IMR-90 (cell line): ENCODE measurements around the gene OR51T1. TPM values are rescaled to one million over a fixed set of nuclear protein-coding genes. Genes with fewer than 3 reads are reported as not detected.
A peak's percentile ranks its signal among the peaks of the same experiment; 100 is the strongest.

ENCODE experiments used
- ATAC-seq: fragments of 200-7000 bp; cut with Tn5 transposase; 2 replicates; pipeline ENCODE4 v1.9.1; 2020; ENCODE audit warnings: low read depth, mild to moderate bottlenecking, moderate library complexity
- Bru-seq: library from RNA; stranded (reverse); fragments of 400-500 nt; gene quantifications from one replicate; lab custom pipeline; 2021; lab: Mats Ljungman, UMichigan
- BruChase-seq, 2 experiments: library from RNA; stranded (reverse); fragments of 400-500 nt; gene quantifications; one replicate each; lab custom pipeline; 2021; lab: Mats Ljungman, UMichigan
- BruUV-seq: library from RNA; stranded (reverse); fragments of 400-500 nt; replicated peaks from 2 replicates; lab custom pipeline; 2021; lab: Mats Ljungman, UMichigan
- CTCF ChIA-PET: fragments of 300-600 bp; formaldehyde crosslinking; extraction: SDS; loops from one replicate; lab custom pipeline; 2021; ENCODE audit warnings: antibody characterized with exemption; lab: Yijun Ruan, JAX
- POLR2A ChIA-PET: fragments of 300-600 bp; sonication (Branson Sonifier 250); formaldehyde crosslinking; loops from one replicate; lab custom pipeline; 2022; ENCODE audit warnings: antibody characterized with exemption; ENCODE audit not compliant: unreplicated experiment; lab: Charles Lee
- DNase-seq: peaks from one replicate; pipeline ENCODE4 v3.0.0; 2013
- H2AFZ ChIP-seq: replicated peaks from 2 replicates; pipeline ENCODE3; 2013; ENCODE audit warnings: low read length, mild to moderate bottlenecking; ENCODE audit not compliant: poor library complexity
- H2AK5ac ChIP-seq: 2 replicates; pipeline ENCODE4 v1.6.1; 2013; ENCODE audit warnings: low read depth, low read length, inconsistent platforms
- H2AK9ac ChIP-seq: replicated peaks from 2 replicates; pipeline ENCODE3; 2013; ENCODE audit warnings: mild to moderate bottlenecking, low read depth, low read length, moderate library complexity; ENCODE audit not compliant: poor library complexity
- H2BK120ac ChIP-seq: 2 replicates; pipeline ENCODE4 v1.6.1; 2013; ENCODE audit warnings: low read depth, low read length, inconsistent platforms
- H2BK15ac ChIP-seq: 3 replicates; pipeline ENCODE4 v1.6.1; 2013; ENCODE audit warnings: low read depth, low read length, inconsistent platforms
- H2BK20ac ChIP-seq: 2 replicates; pipeline ENCODE4 v1.6.1; 2013; ENCODE audit warnings: low read depth, mild to moderate bottlenecking, inconsistent platforms, low read length, moderate library complexity
- H2BK5ac ChIP-seq: 2 replicates; pipeline ENCODE4 v1.6.1; 2013; ENCODE audit warnings: mild to moderate bottlenecking, low read depth, low read length, inconsistent platforms; ENCODE audit not compliant: poor library complexity, severe bottlenecking
- H3K14ac ChIP-seq: replicated peaks from 2 replicates; pipeline ENCODE4 v1.6.1; 2013; ENCODE audit warnings: low read depth, low read length, inconsistent platforms
- H3K18ac ChIP-seq: 2 replicates; pipeline ENCODE4 v1.6.1; 2013; ENCODE audit warnings: low read depth, low read length, control low read depth
- H3K23ac ChIP-seq: 2 replicates; pipeline ENCODE4 v1.6.1; 2013; ENCODE audit warnings: low read depth, low read length, inconsistent platforms
- H3K27ac ChIP-seq: 2 replicates; pipeline ENCODE4 v1.5.1; 2013; ENCODE audit warnings: mild to moderate bottlenecking, control low read depth, low read length; ENCODE audit not compliant: insufficient read depth
- H3K27me3 ChIP-seq: 2 replicates; pipeline ENCODE4 v1.6.1; 2013; ENCODE audit warnings: low read length; ENCODE audit not compliant: control insufficient read depth, insufficient read depth
- H3K36me3 ChIP-seq: 2 replicates; pipeline ENCODE4 v1.6.1; 2013; ENCODE audit warnings: low read length, mixed read lengths; ENCODE audit not compliant: control insufficient read depth, insufficient read depth
- H3K4ac ChIP-seq: 2 replicates; pipeline ENCODE4 v1.6.1; 2013; ENCODE audit warnings: low read depth, low read length, inconsistent platforms
- H3K4me1 ChIP-seq: 2 replicates; pipeline ENCODE4 v1.6.1; 2013; ENCODE audit warnings: low read length, mixed read lengths; ENCODE audit not compliant: control insufficient read depth, insufficient read depth
- H3K4me2 ChIP-seq: 2 replicates; pipeline ENCODE4 v1.6.1; 2013; ENCODE audit warnings: low read depth, mild to moderate bottlenecking, control low read depth, low read length, moderate library complexity
- H3K4me3 ChIP-seq: 2 replicates; pipeline ENCODE4 v1.5.1; 2013; ENCODE audit warnings: low read depth, mild to moderate bottlenecking, control low read depth, low read length, moderate library complexity; ENCODE audit not compliant: insufficient read depth
- H3K56ac ChIP-seq: 2 replicates; pipeline ENCODE4 v1.6.1; 2013; ENCODE audit warnings: low read length, inconsistent platforms; ENCODE audit not compliant: insufficient read depth; ENCODE audit errors: extremely low read depth
- H3K79me1 ChIP-seq, 2 experiments: 2 replicates each; pipeline ENCODE4 v1.6.1; 2013; ENCODE audit warnings: low read length in 2 of 2, inconsistent platforms in 1 of 2, low read depth in 1 of 2
- H3K9ac ChIP-seq: 2 replicates; pipeline ENCODE4 v1.6.1; 2013; ENCODE audit warnings: low read depth, low read length, control low read depth
- H3K9me1 ChIP-seq: 2 replicates; pipeline ENCODE4 v1.6.1; 2013; ENCODE audit warnings: low read length, inconsistent platforms; ENCODE audit not compliant: insufficient read depth
- H3K9me3 ChIP-seq: 2 replicates; pipeline ENCODE4 v1.6.1; 2013; ENCODE audit warnings: low read length; ENCODE audit not compliant: control insufficient read depth, insufficient read depth
- H4K20me1 ChIP-seq: 2 replicates; pipeline ENCODE4 v1.6.1; 2013; ENCODE audit warnings: low read length, inconsistent platforms; ENCODE audit not compliant: insufficient read depth
- H4K5ac ChIP-seq: 2 replicates; pipeline ENCODE4 v1.6.1; 2013; ENCODE audit warnings: mild to moderate bottlenecking, low read depth, low read length, control low read depth
- H4K8ac ChIP-seq, 2 experiments: 2 replicates each; pipeline ENCODE4 v1.6.1; 2013; ENCODE audit warnings: low read depth in 2 of 2, low read length in 2 of 2, control low read depth in 1 of 2, inconsistent platforms in 1 of 2
- H4K91ac ChIP-seq: 2 replicates; pipeline ENCODE4 v1.6.1; 2013; ENCODE audit warnings: low read depth, low read length, inconsistent platforms; ENCODE audit not compliant: insufficient read depth
- CEBPB ChIP-seq: IDR thresholded peaks from 2 replicates; pipeline ENCODE4 v1.6.1; 2012; ENCODE audit warnings: low read depth, low read length, improper control_type of control experiment
- NFE2L2 ChIP-seq: fragments of 150-350 bp; IDR thresholded peaks from 2 replicates; pipeline ENCODE4 v1.6.1; 2016; ENCODE audit warnings: low read depth, mild to moderate bottlenecking, low read length
- WGBS, 2 experiments: methylation state at CpG; one replicate each; pipeline versions ENCODE4 v1.1.5 to v1.1.7; 2013; ENCODE audit warnings: missing lambda C conversion rate in 2 of 2; ENCODE audit not compliant: insufficient read length in 1 of 2; ENCODE audit errors: extremely low coverage in 2 of 2; 5-methylcytosine and 5-hydroxymethylcytosine counted together
- dilution Hi-C: fragments of 300-500 bp; cut with HindIII; formaldehyde crosslinking; loops from one replicate; pipeline ENCODE4 v1.14.3; 2018; ENCODE audit warnings: low sequenced_read_pairs; ENCODE audit not compliant: unreplicated experiment
- in situ Hi-C: fragments of 300-500 bp; cut with MboI; formaldehyde crosslinking; loops from 3 replicates; pipeline ENCODE4 v1.14.3; 2019; ENCODE audit warnings: low sequenced_read_pairs, inconsistent platforms, mixed read lengths
- intact Hi-C: fragments of 100-400 bp; cut with micrococcal nuclease; formaldehyde crosslinking; loops from 2 replicates; pipeline ENCODE4 v1.10.0; 2022
- long read RNA-seq: library from polyadenylated mRNA; unstranded; transcript quantifications from one replicate; pipeline ENCODE4 v2.0.0, GENCODE V29; 2021; ENCODE audit not compliant: unreplicated experiment
- polyA plus RNA-seq, 3 experiments: library from polyadenylated mRNA; depleted of rRNA; stranded (reverse); fragments of >200 nt; gene quantifications; 2 replicates each; pipeline ENCODE4 v1.2.3, GENCODE V29; 2012; ENCODE audit warnings: low replicate concordance in 1 of 3
- total RNA-seq: library from RNA; depleted of rRNA; stranded (reverse); fragments of >200 nt; gene quantifications from 2 replicates; pipeline ENCODE4 v1.2.3, GENCODE V29; 2012; rRNA removed
- TF ChIP-seq, protein P1 (sequence below): fragments of 150-350 bp; IDR thresholded peaks from 2 replicates; pipeline ENCODE4 v1.6.1; 2016; ENCODE audit warnings: low read depth, mild to moderate bottlenecking, low read length, moderate library complexity, borderline replicate concordance

The OR51T1 gene
- total RNA-seq (not detected in 2 replicates), polyA plus RNA-seq (2012; rRNA removed) (not detected in 2 replicates), Bru-seq, nascent RNA (not detected), BruChase-seq, experiment 1, labeled RNA remaining after a 6-hour chase (percentile 38 among the genes with signal in this experiment), BruChase-seq, experiment 2, labeled RNA remaining after a 2-hour chase (percentile 41 among the genes with signal in this experiment)
- polyA plus RNA-seq (2012; cell fraction: cytosol; rRNA removed) = not detected in 2 replicates
- 0.08 TPM in 1 of 2 replicates, not detected in the other for polyA plus RNA-seq (2012; cell fraction: nucleus; rRNA removed; ENCODE audit: low replicate concordance)
- long read RNA-seq = 0 reads

GRCh38 chr11:4881860-4882500 is at the start of gene OR51T1:
Gene OR51T1 (plus strand): TSS chr11:4881900. CDS start chr11:4881900, 0 bp downstream.
- Histone ChIP-seq H4K20me1 (no peaks in the 10 kb centered on the region), H2BK120ac (peak within 1 kb of the TSS; percentile 61), H3K79me1 (no peaks in the 10 kb centered on the region), H3K4me2 (peak within 1 kb of the TSS; percentile 61; the same call in 1 of the 2 replicates), H3K27ac (no peak within 1 kb of the TSS), H2AK9ac (no peak within 1 kb of the TSS), H2AK5ac (peak within 1 kb of the TSS; percentile 39; the same call in 1 of the 2 replicates), H4K91ac (peak within 1 kb of the TSS; percentile 34; the same call in 1 of the 2 replicates), H3K36me3 (no peaks in the 10 kb centered on the region), H3K27me3 (no peaks in the 10 kb centered on the region), H3K4ac (peak within 1 kb of the TSS; percentile 41; the same call in 1 of the 2 replicates), H2BK15ac (no peak within 1 kb of the TSS), H3K56ac (no peak within 1 kb of the TSS), H3K9me1 (peaks cover 5% of the 10 kb centered on the region), H3K9me3 (no peaks in the 10 kb centered on the region), H3K9ac (no peak within 1 kb of the TSS), H4K8ac (no peak within 1 kb of the TSS), H2BK20ac (peak within 1 kb of the TSS; percentile 66), H2AFZ (peak within 1 kb of the TSS; percentile 82), H3K14ac (no peak within 1 kb of the TSS; the same call in 1 of the 2 replicates), H4K5ac (no peak within 1 kb of the TSS), H3K23ac (no peak within 1 kb of the TSS), H2BK5ac (no peak within 1 kb of the TSS), H3K4me3 (no peak within 1 kb of the TSS), H3K18ac (no peak within 1 kb of the TSS), H3K4me1 (peaks cover 2% of the 10 kb centered on the region; the same call in 1 of the 2 replicates)
- CTCF ChIA-PET = no interaction called here
- 62% methylated on average over 5 of the region's 8 CpGs; no CpG with 5 or more reads in 1 of the 2 experiments for whole genome bisulfite sequencing, 2 experiments
- TF ChIP-seq, protein P1, sequence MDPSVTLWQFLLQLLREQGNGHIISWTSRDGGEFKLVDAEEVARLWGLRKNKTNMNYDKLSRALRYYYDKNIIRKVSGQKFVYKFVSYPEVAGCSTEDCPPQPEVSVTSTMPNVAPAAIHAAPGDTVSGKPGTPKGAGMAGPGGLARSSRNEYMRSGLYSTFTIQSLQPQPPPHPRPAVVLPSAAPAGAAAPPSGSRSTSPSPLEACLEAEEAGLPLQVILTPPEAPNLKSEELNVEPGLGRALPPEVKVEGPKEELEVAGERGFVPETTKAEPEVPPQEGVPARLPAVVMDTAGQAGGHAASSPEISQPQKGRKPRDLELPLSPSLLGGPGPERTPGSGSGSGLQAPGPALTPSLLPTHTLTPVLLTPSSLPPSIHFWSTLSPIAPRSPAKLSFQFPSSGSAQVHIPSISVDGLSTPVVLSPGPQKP = no peak
- TF ChIP-seq NFE2L2 (peak; percentile 18; the same call in 1 of the 2 replicates), CEBPB (peak; percentile 35; the same call in 1 of the 2 replicates)
- BruUV-seq = no TSS peak
- intact Hi-C loops (no loop called here), dilution Hi-C loops (no loop called here), in situ Hi-C loops (no loop called here)
- DNase-seq = peak; percentile 40
- ATAC-seq = peak; percentile 63; the same call in 1 of the 2 replicates
- POLR2A ChIA-PET = no interaction called here
